Measurements from ENCODE around the gene DCAF5. TPM values are rescaled to one million over a fixed set of nuclear protein-coding genes. Genes with fewer than 3 reads are reported as not detected.
"Not testable (repeated sequence)": the region's sequence is repeated elsewhere in the genome, so short reads cannot be mapped to it uniquely, and the experiment has no call there.

DCAF5 gene
- total RNA-seq, 1 experiment from 2014 or later = 22.0 TPM

GRCh38 chr14:69023035-69023434 lies 129.9 kb downstream of the DCAF5 start:
- H3K27me3 ChIP-seq (replicated peaks; ENCODE audit: insufficient read depth, low read depth, low read length, poor library complexity) = no peaks in the 10 kb centered on the region
- H3K9me3 ChIP-seq (ENCODE audit: low read depth, low read length, poor library complexity, severe bottlenecking) = no peaks in the 10 kb centered on the region
- TF ChIP-seq CTCF (conservative IDR thresholded peaks at IDR 0.05; ENCODE audit: low read depth, low read length) (no peak), EZH2 (IDR thresholded peaks at IDR 0.05; ENCODE audit: borderline replicate concordance, low read depth, low read length, poor library complexity, severe bottlenecking) (no peak)
- ChIA-PET POLR2A (ENCODE audit: low non-redundant PET) (no interaction called here), CTCF (no interaction called here)
- BruUV-seq (replicated peaks) = no TSS peak
- H3K4me1 ChIP-seq (ENCODE audit: insufficient read depth, low read length, poor library complexity, severe bottlenecking) = no peaks in the 10 kb centered on the region
- no peaks in the 10 kb centered on the region for H3K36me3 ChIP-seq (ENCODE audit: insufficient read depth, low read length, poor library complexity, severe bottlenecking)
- no peak for DNase-seq (ENCODE audit: low spot score)
- intact Hi-C loops (cut with micrococcal nuclease; ENCODE audit: unreplicated experiment) = no loop called here
- no peak overlapping the region for H3K27ac ChIP-seq (ENCODE audit: low read depth, low read length, poor library complexity, severe bottlenecking)
- H3K4me3 ChIP-seq (ENCODE audit: low read depth, low read length, poor library complexity, severe bottlenecking) = no peak overlapping the region

GRCh38 chr14:69022093-69022492 lies 130.8 kb downstream of the DCAF5 start:
- H3K36me3 ChIP-seq (ENCODE audit: insufficient read depth, low read length, poor library complexity, severe bottlenecking); H3K9me3 ChIP-seq (ENCODE audit: low read depth, low read length, poor library complexity, severe bottlenecking); CTCF ChIA-PET; H3K4me1 ChIP-seq (ENCODE audit: insufficient read depth, low read length, poor library complexity, severe bottlenecking); intact Hi-C loops (cut with micrococcal nuclease; ENCODE audit: unreplicated experiment); H3K27me3 ChIP-seq (replicated peaks; ENCODE audit: insufficient read depth, low read depth, low read length, poor library complexity); POLR2A ChIA-PET (ENCODE audit: low non-redundant PET); DNase-seq (ENCODE audit: low spot score); H3K4me3 ChIP-seq (ENCODE audit: low read depth, low read length, poor library complexity, severe bottlenecking); H3K27ac ChIP-seq (ENCODE audit: low read depth, low read length, poor library complexity, severe bottlenecking); BruUV-seq (replicated peaks): not testable (repeated sequence)

GRCh38 chr14:69017706-69018105 lies 135.2 kb downstream of the DCAF5 start:
- ChIA-PET POLR2A (ENCODE audit: low non-redundant PET) (no interaction called here), CTCF (no interaction called here)
- H3K9me3 ChIP-seq (ENCODE audit: low read depth, low read length, poor library complexity, severe bottlenecking) = no peaks in the 10 kb centered on the region
- H3K4me3 ChIP-seq (ENCODE audit: low read depth, low read length, poor library complexity, severe bottlenecking) = no peak overlapping the region
- peaks cover 9% of the 10 kb centered on the region for H3K4me1 ChIP-seq (ENCODE audit: insufficient read depth, low read length, poor library complexity, severe bottlenecking)
- H3K27me3 ChIP-seq (replicated peaks; ENCODE audit: insufficient read depth, low read depth, low read length, poor library complexity) = no peaks in the 10 kb centered on the region
- no peak for TF ChIP-seq EZH2 (IDR thresholded peaks at IDR 0.05; ENCODE audit: borderline replicate concordance, low read depth, low read length, poor library complexity, severe bottlenecking)
- no peak for TF ChIP-seq CTCF (conservative IDR thresholded peaks at IDR 0.05; ENCODE audit: low read depth, low read length)
- no peak for DNase-seq (ENCODE audit: low spot score)
- H3K27ac ChIP-seq (ENCODE audit: low read depth, low read length, poor library complexity, severe bottlenecking) = no peak overlapping the region
- BruUV-seq (replicated peaks) = no TSS peak
- intact Hi-C loops (cut with micrococcal nuclease; ENCODE audit: unreplicated experiment) = no loop called here
- H3K36me3 ChIP-seq (ENCODE audit: insufficient read depth, low read length, poor library complexity, severe bottlenecking) = no peaks in the 10 kb centered on the region

GRCh38 chr14:69014829-69015259 lies 138.1 kb downstream of the DCAF5 start:
- POLR2A ChIA-PET (ENCODE audit: low non-redundant PET) = no interaction called here
- intact Hi-C loops (cut with micrococcal nuclease; ENCODE audit: unreplicated experiment) = no loop called here
- TF ChIP-seq EZH2 (IDR thresholded peaks at IDR 0.05; ENCODE audit: borderline replicate concordance, low read depth, low read length, poor library complexity, severe bottlenecking) (no peak), CTCF (conservative IDR thresholded peaks at IDR 0.05; ENCODE audit: low read depth, low read length) (no peak)
- DNase-seq (ENCODE audit: low spot score) = no peak
- H3K4me3 ChIP-seq (ENCODE audit: low read depth, low read length, poor library complexity, severe bottlenecking) = no peak overlapping the region
- peaks cover 11% of the 10 kb centered on the region for H3K4me1 ChIP-seq (ENCODE audit: insufficient read depth, low read length, poor library complexity, severe bottlenecking)
- no peaks in the 10 kb centered on the region for H3K9me3 ChIP-seq (ENCODE audit: low read depth, low read length, poor library complexity, severe bottlenecking)
- H3K36me3 ChIP-seq (ENCODE audit: insufficient read depth, low read length, poor library complexity, severe bottlenecking) = no peaks in the 10 kb centered on the region
- H3K27me3 ChIP-seq (replicated peaks; ENCODE audit: insufficient read depth, low read depth, low read length, poor library complexity) = no peaks in the 10 kb centered on the region
- CTCF ChIA-PET = no interaction called here
- H3K27ac ChIP-seq (ENCODE audit: low read depth, low read length, poor library complexity, severe bottlenecking) = no peak overlapping the region
- BruUV-seq (replicated peaks) = no TSS peak

All from A673 (cell line).